Activated CD4-positive, alpha-beta T cell treated with anti-CD3 and anti-CD28 coated beads for 36 hours (primary cell): Measurements from ENCODE around the gene TUBE1. TPM values are rescaled to one million over a fixed set of nuclear protein-coding genes. Genes with fewer than 3 reads are reported as not detected.
"Not testable (repeated sequence)": the region's sequence is repeated elsewhere in the genome, so short reads cannot be mapped to it uniquely, and the experiment has no call there.

Source experiments
- ATAC-seq: fragments of 200-7000 bp; cut with Tn5 transposase; one replicate; pipeline ENCODE4 v1.10.0; 2021; ENCODE audit warnings: mild to moderate bottlenecking, moderate library complexity
- CTCF ChIA-PET: fragments of 350-600 bp; sonication (Branson Sonifier 250); formaldehyde crosslinking; loops from one replicate; lab custom pipeline; 2021; ENCODE audit warnings: antibody characterized with exemption; lab: Charles Lee
- POLR2A ChIA-PET: fragments of 350-600 bp; sonication (Branson Sonifier 250); formaldehyde crosslinking; loops from one replicate; lab custom pipeline; 2021; ENCODE audit warnings: antibody characterized with exemption, inconsistent platforms; lab: Charles Lee
- DNase-seq: peaks from one replicate; pipeline ENCODE4 v3.0.0-alpha.2; 2020
- H3K27ac Mint-ChIP-seq: one replicate; pipeline ENCODE4 v1.8.0; 2021; ENCODE audit warnings: mixed read lengths
- H3K27me3 Mint-ChIP-seq: one replicate; pipeline ENCODE4 v1.8.0; 2021; ENCODE audit warnings: mixed read lengths
- H3K36me3 Mint-ChIP-seq: one replicate; pipeline ENCODE4 v1.8.0; 2021; ENCODE audit warnings: low read depth, mixed read lengths
- H3K4me1 Mint-ChIP-seq: one replicate; pipeline ENCODE4 v1.8.0; 2021; ENCODE audit warnings: mixed read lengths
- H3K4me3 Mint-ChIP-seq: one replicate; pipeline ENCODE4 v1.8.0; 2021; ENCODE audit warnings: mild to moderate bottlenecking, moderate library complexity, mixed read lengths
- H3K9me3 Mint-ChIP-seq: one replicate; pipeline ENCODE4 v1.8.0; 2021; ENCODE audit warnings: low read depth, mixed read lengths
- intact Hi-C, 2 experiments: fragments of 100-400 bp; cut with DNase I in 1 of 2; cut with micrococcal nuclease in 1 of 2; formaldehyde crosslinking; loops; one replicate each; pipeline versions ENCODE4 v1.14.2 to v1.15.1; 2022 to 2024; cut with DNase I, micrococcal nuclease
- total RNA-seq, 2 experiments: library from RNA; stranded (reverse); gene quantifications; one replicate each; pipeline ENCODE4 v1.2.3, GENCODE V29; 2021

Gene TUBE1
- total RNA-seq, 2 experiments from 2014 or later, result 41.8 to 44.4 TPM

DNA sequence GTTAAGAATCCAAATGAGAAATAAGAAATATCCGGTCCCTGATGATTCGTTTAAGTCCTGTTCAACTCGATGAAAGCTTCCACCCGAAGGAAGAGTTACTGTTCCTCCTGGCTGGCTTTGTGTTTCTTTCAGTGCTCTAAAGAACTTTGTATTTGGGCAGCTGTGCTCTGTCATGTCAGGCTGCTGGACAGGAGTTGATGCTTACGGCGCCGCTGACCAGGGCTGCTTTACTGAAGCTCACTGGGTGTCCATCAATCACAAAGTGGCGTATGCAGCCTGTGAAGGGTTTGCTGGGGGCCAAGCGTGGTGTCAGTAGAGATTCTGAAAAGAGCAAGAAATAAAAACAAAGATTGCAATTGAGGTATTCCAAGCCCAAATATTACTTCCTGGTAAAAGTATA, 22.0 kb upstream of the TUBE1 start:
- Mint-ChIP-seq H3K9me3 (peaks cover 4% of the 10 kb centered on the region), H3K4me1 (no peaks in the 10 kb centered on the region), H3K27ac (no peak overlapping the region), H3K27me3 (peaks cover 6% of the 10 kb centered on the region), H3K4me3 (no peak overlapping the region), H3K36me3 (peaks cover 2% of the 10 kb centered on the region)
- ChIA-PET CTCF (interaction anchor here (0.7 to 1.9 kb wide), 2 partner anchors 8 kb away, joined by 3 to 4 read pairs; no protein-coding TSS in a partner anchor), POLR2A (no interaction called here)
- intact Hi-C loops, result no loop called here
- no peak for DNase-seq
- ATAC-seq, result no peak

DNA sequence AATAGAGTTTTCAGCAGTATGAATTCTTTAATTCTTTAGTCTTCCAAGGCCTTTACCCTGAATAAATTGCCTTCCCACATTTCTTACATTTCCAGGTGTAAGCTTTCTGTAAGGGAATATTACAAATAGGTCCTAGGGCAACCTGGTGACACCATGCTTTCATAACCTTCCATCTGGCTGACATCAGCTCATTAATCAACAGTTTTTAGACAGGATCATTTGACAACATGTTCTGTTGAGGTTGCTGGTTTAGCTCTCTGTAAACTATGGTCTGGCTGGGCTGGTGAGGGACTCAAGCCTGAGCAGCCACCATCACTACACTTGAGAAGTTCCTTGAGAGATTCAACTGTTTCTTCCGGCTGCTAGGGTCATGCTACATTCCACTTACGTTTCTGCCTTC, 19.3 kb upstream of the TUBE1 start:
- H3K4me3 Mint-ChIP-seq, result no peak overlapping the region
- H3K27ac Mint-ChIP-seq, result no peak overlapping the region
- peaks cover 4% of the 10 kb centered on the region for H3K36me3 Mint-ChIP-seq
- no peak for ATAC-seq
- intact Hi-C loops, result no loop called here
- ChIA-PET CTCF (interaction anchor here (0.6 kb wide), 1 partner anchor 21 kb away, joined by 3 read pairs; no protein-coding TSS in a partner anchor), POLR2A (no interaction called here)
- H3K9me3 Mint-ChIP-seq, result peaks cover 4% of the 10 kb centered on the region
- DNase-seq, result no peak
- H3K4me1 Mint-ChIP-seq, result no peaks in the 10 kb centered on the region
- H3K27me3 Mint-ChIP-seq, result peaks cover 4% of the 10 kb centered on the region

DNA sequence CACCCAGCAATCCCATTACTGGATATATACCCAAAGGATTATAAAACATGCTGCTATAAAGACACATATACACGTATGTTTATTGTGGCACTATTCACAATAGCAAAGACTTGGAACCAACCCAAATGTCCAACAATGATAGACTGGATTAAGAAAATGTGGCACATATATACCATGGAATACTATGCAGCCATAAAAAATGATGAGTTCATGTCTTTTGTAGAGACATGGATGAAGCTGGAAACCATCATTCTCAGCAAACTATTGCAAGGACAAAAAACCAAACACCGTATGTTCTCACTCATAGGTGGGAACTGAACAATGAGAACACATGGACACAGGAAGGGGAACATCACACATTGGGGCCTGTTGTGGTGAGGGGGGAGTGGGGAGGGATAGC, 18.7 kb upstream of the TUBE1 start:
- H3K36me3 Mint-ChIP-seq, H3K27ac Mint-ChIP-seq, CTCF ChIA-PET, ATAC-seq, intact Hi-C loops, H3K27me3 Mint-ChIP-seq, POLR2A ChIA-PET, DNase-seq, H3K9me3 Mint-ChIP-seq, H3K4me3 Mint-ChIP-seq, H3K4me1 Mint-ChIP-seq: not testable (repeated sequence)

DNA sequence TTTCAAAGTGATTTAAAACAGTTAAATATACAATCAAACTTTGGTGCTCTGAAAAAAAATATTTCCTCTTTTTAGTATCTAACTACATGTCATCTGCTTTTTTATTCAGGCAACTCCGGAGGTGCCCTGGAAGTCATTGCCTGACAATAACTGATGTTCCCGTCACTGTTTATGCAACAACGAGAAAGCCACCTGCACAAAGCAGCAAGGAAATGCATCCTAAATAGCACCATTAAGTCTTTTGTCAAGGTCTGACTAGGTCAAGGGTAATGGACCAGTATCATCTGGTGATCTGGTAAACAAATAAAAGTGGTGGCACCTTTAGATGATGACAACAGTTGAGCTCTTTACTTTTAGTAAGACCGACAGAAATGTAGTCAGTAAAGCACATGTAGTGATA, 13.3 kb upstream of the TUBE1 start:
- ChIA-PET POLR2A (no interaction called here), CTCF (interaction anchor here (1.1 kb wide), 1 partner anchor 9 kb away, joined by 4 read pairs; no protein-coding TSS in a partner anchor)
- peaks cover 3% of the 10 kb centered on the region for H3K4me1 Mint-ChIP-seq
- intact Hi-C loops, result no loop called here
- peaks cover 6% of the 10 kb centered on the region for H3K36me3 Mint-ChIP-seq
- ATAC-seq, result no peak
- H3K9me3 Mint-ChIP-seq, result peaks cover 4% of the 10 kb centered on the region
- H3K4me3 Mint-ChIP-seq, result no peak overlapping the region
- no peak overlapping the region for H3K27ac Mint-ChIP-seq
- H3K27me3 Mint-ChIP-seq, result peaks cover 5% of the 10 kb centered on the region
- DNase-seq, result no peak

DNA sequence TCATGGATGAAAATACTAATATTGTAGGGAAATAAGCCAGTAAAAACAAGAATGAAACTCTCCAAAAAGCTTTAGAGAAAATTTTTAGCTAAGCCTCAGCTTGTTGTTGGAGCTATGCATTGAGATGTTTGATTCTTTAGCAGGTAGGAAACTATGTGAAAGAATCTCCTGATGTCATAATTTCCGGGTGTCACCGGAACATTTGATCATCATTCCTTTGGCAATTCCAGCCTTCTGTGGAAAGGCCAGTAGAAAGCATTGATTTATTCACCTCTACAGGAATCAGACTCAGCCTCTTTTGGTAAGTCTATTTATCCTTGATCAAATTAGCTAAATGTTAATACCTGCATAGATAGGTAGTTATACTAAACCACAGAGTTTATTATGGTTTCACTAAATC, 9.6 kb upstream of the TUBE1 start:
- POLR2A ChIA-PET, result no interaction called here
- DNase-seq, result no peak
- no peaks in the 10 kb centered on the region for H3K9me3 Mint-ChIP-seq
- H3K27me3 Mint-ChIP-seq, result peaks cover 2% of the 10 kb centered on the region
- peaks cover 3% of the 10 kb centered on the region for H3K4me1 Mint-ChIP-seq
- intact Hi-C loops, result no loop called here
- H3K4me3 Mint-ChIP-seq, result no peak overlapping the region
- CTCF ChIA-PET, result interaction anchor here (0.9 to 1.4 kb wide), 2 partner anchors 13 to 66 kb away, joined by 4 read pairs; no protein-coding TSS in a partner anchor
- peaks cover 2% of the 10 kb centered on the region for H3K36me3 Mint-ChIP-seq
- no peak for ATAC-seq
- no peak overlapping the region for H3K27ac Mint-ChIP-seq

DNA sequence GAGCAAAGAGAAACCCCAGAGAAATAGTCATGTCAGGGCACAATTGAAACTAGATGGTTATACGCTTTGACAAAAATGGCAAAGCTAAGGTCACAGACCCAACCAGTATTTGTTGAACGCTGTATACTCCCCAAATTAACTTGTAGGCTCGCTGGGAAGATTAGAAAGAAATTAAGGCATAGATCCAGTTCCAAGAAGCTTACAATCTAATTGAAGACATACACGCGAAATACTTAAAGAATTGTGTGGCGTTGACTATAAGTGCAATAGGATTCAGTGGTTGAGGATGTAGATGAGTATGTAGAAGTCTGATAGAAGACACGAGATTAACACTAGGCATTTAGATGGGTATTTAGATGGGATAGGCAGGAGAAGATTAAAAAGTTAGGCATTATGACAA, 634 bp upstream of the TUBE1 start:
- intact Hi-C loops, result loop anchor here (1.0 to 2.0 kb wide), 5 partner anchors 45 to 1883 kb away; partner anchors contain the start of gene HDAC2 (in 1 of the 2)
- ChIA-PET CTCF (interaction anchor here (0.6 to 4.4 kb wide), 15 partner anchors 9 to 829 kb away, joined by 3 to 101 read pairs (median 4); a partner anchor contains a TSS), POLR2A (interaction anchor here (0.9 kb wide), 1 partner anchor 75 kb away, joined by 4 read pairs; no protein-coding TSS in a partner anchor)
- no peak for DNase-seq
- H3K4me3 Mint-ChIP-seq, result no peak overlapping the region
- H3K27me3 Mint-ChIP-seq, result peaks cover 12% of the 10 kb centered on the region
- no peaks in the 10 kb centered on the region for H3K9me3 Mint-ChIP-seq
- H3K27ac Mint-ChIP-seq, result no peak overlapping the region
- peaks cover 15% of the 10 kb centered on the region for H3K36me3 Mint-ChIP-seq
- ATAC-seq, result no peak
- H3K4me1 Mint-ChIP-seq, result peaks cover 11% of the 10 kb centered on the region

DNA sequence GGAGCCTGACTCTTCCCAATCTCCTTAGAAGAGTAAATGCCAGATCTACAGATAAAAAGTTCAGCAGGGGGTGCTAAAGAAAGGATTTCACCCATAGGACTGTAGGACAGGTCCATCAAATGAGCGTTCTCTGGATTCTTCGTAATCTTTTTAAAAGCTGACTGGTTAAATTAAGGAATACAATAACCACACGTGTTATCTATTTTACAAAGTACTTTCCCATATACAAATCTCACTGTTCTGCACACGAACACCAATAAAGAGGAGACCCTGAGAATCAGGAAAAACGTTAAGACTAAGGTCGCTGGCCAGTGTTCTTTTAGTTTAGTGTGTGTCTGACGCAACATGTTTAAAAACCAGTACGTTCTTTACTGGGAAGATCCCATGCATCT, 542 bp downstream of the TUBE1 start:
- Mint-ChIP-seq H3K9me3 (no peaks in the 10 kb centered on the region), H3K27me3 (peaks cover 12% of the 10 kb centered on the region), H3K27ac (no peak overlapping the region), H3K4me1 (peaks cover 11% of the 10 kb centered on the region), H3K36me3 (peaks cover 22% of the 10 kb centered on the region), H3K4me3 (no peak overlapping the region)
- ATAC-seq (peak; percentile 18), DNase-seq (no peak)
- intact Hi-C loops, result loop anchor here (1.0 to 2.0 kb wide), 5 partner anchors 44 to 1884 kb away; partner anchors contain the start of gene HDAC2 (in 1 of the 2)
- ChIA-PET POLR2A (interaction anchor here (0.6 kb wide), 3 partner anchors 468 to 1880 kb away, joined by 3 to 13 read pairs (median 3); partner anchors contain the start of gene TRAF3IP2), CTCF (interaction anchor here (0.7 to 4.4 kb wide), 23 partner anchors 8 to 1925 kb away, joined by 3 to 101 read pairs (median 4); partner anchors contain the start of gene TRAF3IP2)

DNA sequence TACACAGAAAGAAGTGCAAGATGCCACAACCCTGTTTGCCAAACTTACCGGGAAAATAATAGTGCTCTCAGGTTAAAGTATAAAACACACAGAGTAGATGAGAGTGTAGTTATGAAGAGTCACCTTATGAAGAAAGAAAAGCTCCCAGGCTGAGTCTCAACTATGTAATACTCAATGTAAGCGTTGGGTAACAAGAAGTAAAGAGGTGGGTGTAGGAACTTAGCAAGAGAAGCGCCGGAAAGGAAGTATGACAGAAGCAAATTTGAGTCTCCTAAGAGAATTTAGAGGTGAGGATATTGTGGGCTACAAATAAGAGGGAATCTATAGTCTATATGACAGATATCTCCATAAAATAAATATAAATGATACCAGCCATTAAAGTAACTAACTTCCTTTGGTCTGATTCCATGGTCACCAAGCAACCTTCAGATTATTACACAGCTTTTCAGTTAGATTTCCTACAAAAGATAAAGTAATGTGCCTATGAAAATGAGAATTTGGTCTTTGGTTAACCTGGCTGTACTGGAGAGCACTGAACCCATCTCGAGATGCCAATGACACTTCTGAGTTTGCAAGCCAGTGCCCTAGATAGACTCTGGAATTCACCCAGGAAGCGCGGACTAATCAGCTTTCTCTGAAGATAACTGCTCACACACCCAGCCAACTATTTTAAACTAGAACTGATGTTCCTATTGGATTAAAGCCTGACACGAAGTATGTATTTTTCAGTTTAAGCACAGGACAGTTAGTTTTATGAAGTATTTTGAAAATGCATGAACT, 1.8 kb downstream of the TUBE1 start:
- no peak for DNase-seq
- ChIA-PET POLR2A (no interaction called here), CTCF (interaction anchor here (0.6 to 4.4 kb wide), 10 partner anchors 10 to 78 kb away, joined by 3 to 101 read pairs (median 4); no protein-coding TSS in a partner anchor)
- Mint-ChIP-seq H3K4me1 (peaks cover 11% of the 10 kb centered on the region), H3K4me3 (peak overlapping the region; percentile 32), H3K27me3 (peaks cover 8% of the 10 kb centered on the region), H3K9me3 (no peaks in the 10 kb centered on the region), H3K36me3 (peaks cover 22% of the 10 kb centered on the region), H3K27ac (no peak overlapping the region)
- ATAC-seq, result no peak
- intact Hi-C loops, result loop anchor here (2.0 kb wide), 4 partner anchors 43 to 1885 kb away; partner anchors contain the start of gene HDAC2 (in 1 of the 2)

DNA sequence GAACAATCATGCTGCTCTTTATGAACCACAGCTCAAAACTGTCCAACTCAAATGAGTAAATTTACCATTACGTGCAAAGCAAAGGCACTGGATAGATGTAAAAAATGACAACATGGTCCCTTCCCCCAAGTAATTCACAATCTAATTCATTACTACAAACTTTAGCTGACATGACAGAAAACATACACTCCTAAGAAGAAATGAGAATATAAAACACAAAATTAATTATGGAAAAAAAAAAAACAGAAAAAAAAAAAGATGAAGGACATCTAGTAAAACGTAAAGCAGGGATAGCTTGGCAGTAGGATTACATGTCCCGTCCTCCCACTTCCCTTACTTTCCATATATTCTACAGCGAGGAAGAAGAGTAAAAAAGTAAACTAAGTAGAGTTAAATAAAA, 5.7 kb downstream of the TUBE1 start:
- Mint-ChIP-seq H3K27me3 (no peaks in the 10 kb centered on the region), H3K4me3 (no peak overlapping the region), H3K9me3 (no peaks in the 10 kb centered on the region), H3K4me1 (peaks cover 9% of the 10 kb centered on the region), H3K36me3 (peaks cover 35% of the 10 kb centered on the region), H3K27ac (no peak overlapping the region)
- ATAC-seq (no peak), DNase-seq (no peak)
- ChIA-PET POLR2A (no interaction called here), CTCF (interaction anchor here (0.7 to 1.7 kb wide), 3 partner anchors 20 to 481 kb away, joined by 3 to 5 read pairs (median 3); no protein-coding TSS in a partner anchor)
- intact Hi-C loops, result no loop called here

DNA sequence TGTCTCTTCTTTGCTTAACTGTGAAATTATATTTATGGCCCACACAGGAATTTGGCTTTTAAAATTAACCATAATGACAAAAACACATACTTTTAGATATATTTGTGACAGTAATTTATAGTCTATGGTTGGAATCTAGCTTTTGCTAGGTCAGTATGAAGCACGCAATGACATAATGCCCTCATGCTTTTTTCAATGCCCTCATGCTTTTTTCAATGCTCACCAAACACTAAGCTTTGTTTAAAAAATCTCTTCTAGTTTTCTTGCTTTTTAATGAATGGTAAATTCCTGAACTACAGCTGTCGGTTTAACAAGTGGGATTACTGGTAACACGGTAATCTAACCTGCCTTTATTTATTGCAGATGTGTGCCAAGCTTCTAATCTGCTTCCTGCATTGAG, 20.7 kb downstream of the TUBE1 start:
- ChIA-PET CTCF (interaction anchor here (0.6 to 1.5 kb wide), 2 partner anchors 16 to 20 kb away, joined by 3 to 4 read pairs; partner anchors contain the start of genes FAM229B and TUBE1), POLR2A (no interaction called here)
- H3K36me3 Mint-ChIP-seq, result peaks cover 3% of the 10 kb centered on the region
- intact Hi-C loops, result no loop called here
- H3K9me3 Mint-ChIP-seq, result no peaks in the 10 kb centered on the region
- H3K4me1 Mint-ChIP-seq, result peaks cover 3% of the 10 kb centered on the region
- H3K27ac Mint-ChIP-seq, result no peak overlapping the region
- no peak overlapping the region for H3K4me3 Mint-ChIP-seq
- no peaks in the 10 kb centered on the region for H3K27me3 Mint-ChIP-seq
- no peak for DNase-seq
- ATAC-seq, result no peak

DNA sequence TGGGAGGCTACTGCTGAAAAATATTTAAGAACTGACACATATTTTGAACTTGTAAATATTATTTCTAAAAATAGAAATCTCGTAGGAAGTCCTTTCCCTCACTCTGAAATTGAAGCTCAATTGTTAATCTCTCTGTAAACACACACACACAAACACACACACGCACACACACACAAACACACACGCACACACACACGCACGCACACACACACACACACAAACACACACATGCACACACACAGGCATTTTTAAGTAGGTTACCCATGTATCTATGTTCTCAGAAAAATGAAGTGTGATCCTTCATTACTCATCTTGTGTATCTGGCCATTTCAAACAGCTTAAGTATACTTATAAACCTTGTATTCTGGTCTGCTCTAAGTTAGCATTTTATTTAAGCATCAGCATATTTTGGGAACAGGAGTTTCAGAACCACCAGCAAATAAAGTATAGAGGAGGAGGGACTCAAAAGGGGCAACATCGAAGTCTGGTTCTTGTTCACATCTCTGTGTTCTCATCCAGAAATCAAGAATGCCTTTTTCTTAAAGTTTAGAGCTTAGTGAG, 21.8 kb downstream of the TUBE1 start:
- intact Hi-C loops, result no loop called here
- no peak for DNase-seq
- peaks cover 3% of the 10 kb centered on the region for H3K4me1 Mint-ChIP-seq
- POLR2A ChIA-PET, result no interaction called here
- no peaks in the 10 kb centered on the region for H3K27me3 Mint-ChIP-seq
- H3K27ac Mint-ChIP-seq, result no peak overlapping the region
- H3K4me3 Mint-ChIP-seq, result no peak overlapping the region
- H3K36me3 Mint-ChIP-seq, result peaks cover 3% of the 10 kb centered on the region
- no peaks in the 10 kb centered on the region for H3K9me3 Mint-ChIP-seq
- no peak for ATAC-seq
- CTCF ChIA-PET, result interaction anchor here (0.7 to 1.5 kb wide), 6 partner anchors 11 to 115 kb away, joined by 3 to 5 read pairs (median 3); partner anchors contain the start of genes CCN6, FAM229B and TUBE1
